ENCODE results near the gene SLC44A1. TPM values are rescaled to one million over a fixed set of nuclear protein-coding genes. Genes with fewer than 3 reads are reported as not detected.

The SLC44A1 gene
- total and polyA plus RNA-seq, 2 of the 13 experiments (the other 11 are each of a cell fraction or from before 2014, with no cell fraction given): 21.4 to 40.8 TPM

DNA sequence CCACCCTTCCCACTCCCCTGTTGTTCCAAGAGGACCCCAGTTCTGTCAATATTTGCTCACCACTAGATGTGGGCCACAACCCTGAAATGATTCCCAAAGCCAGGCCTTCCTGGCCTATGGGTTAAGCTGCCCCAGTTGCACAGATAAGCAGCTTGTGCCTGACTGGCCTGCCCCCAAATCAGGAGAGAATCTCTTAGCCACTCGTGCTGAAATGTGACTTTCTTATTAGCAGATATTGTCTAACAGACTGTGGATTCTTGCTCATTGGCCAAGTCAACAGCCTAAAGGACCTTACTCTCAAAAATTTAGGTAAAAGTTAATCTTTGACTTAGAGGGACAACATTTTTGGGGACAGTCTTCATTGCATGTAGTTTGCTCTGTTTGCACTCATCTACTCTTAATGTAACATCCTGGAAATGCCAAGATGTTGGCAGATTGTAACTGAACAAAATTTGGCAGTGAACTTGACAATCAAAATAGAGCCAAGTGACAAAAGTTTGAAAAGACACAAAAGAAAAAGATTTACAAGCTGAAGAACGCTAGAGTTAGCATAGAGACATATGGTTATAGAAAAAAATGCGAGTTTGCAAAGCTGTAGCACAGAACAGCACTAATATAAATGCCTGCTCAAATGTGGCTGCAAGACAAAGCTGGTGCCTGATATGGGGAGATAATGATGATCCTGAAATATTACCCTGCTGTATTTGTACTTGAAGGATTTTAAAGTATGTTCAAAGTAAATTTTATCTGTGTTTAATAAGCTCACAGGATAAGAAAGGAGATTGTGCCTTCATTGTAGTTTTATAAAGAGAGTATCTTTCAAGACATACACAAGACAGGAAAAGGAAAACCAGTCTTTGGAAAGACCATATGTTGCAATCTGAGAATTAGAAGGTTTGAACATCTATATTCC is 174.4 kb downstream of the SLC44A1 start (continued):
- TF ChIP-seq TRAFD1 (CRISPR knock-in tag; IDR thresholded peaks at IDR 0.05; ENCODE audit: borderline replicate concordance) (no peak), ZFP62 (CRISPR knock-in tag; IDR thresholded peaks at IDR 0.05) (no peak), MYPOP (CRISPR knock-in tag; IDR thresholded peaks at IDR 0.05) (peak; percentile 55; the same call in 1 of the 2 replicates), POGZ (CRISPR knock-in tag; IDR thresholded peaks at IDR 0.05) (peak; percentile 84), ARNT2 (CRISPR knock-in tag; IDR thresholded peaks at IDR 0.05; ENCODE audit: low read depth) (0 out of 2 replicates have a peak, but pooled peaks have one; percentile 46), ZNF280D (CRISPR knock-in tag; IDR thresholded peaks at IDR 0.05) (no peak), ZSCAN5A (CRISPR knock-in tag; IDR thresholded peaks at IDR 0.05; ENCODE audit: borderline replicate concordance) (peak; percentile 68; the same call in 1 of the 2 replicates), ZNF746 (CRISPR knock-in tag; IDR thresholded peaks at IDR 0.05) (no peak), ZNF275 (CRISPR knock-in tag; IDR thresholded peaks at IDR 0.05; ENCODE audit: borderline replicate concordance) (no peak)
- TF ChIP-seq, protein P1, sequence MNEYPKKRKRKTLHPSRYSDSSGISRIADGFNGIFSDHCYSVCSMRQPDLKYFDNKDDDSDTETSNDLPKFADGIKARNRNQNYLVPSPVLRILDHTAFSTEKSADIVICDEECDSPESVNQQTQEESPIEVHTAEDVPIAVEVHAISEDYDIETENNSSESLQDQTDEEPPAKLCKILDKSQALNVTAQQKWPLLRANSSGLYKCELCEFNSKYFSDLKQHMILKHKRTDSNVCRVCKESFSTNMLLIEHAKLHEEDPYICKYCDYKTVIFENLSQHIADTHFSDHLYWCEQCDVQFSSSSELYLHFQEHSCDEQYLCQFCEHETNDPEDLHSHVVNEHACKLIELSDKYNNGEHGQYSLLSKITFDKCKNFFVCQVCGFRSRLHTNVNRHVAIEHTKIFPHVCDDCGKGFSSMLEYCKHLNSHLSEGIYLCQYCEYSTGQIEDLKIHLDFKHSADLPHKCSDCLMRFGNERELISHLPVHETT (CRISPR knock-in tag; conservative IDR thresholded peaks at IDR 0.05): no peak
- TF ChIP-seq, protein P2, sequence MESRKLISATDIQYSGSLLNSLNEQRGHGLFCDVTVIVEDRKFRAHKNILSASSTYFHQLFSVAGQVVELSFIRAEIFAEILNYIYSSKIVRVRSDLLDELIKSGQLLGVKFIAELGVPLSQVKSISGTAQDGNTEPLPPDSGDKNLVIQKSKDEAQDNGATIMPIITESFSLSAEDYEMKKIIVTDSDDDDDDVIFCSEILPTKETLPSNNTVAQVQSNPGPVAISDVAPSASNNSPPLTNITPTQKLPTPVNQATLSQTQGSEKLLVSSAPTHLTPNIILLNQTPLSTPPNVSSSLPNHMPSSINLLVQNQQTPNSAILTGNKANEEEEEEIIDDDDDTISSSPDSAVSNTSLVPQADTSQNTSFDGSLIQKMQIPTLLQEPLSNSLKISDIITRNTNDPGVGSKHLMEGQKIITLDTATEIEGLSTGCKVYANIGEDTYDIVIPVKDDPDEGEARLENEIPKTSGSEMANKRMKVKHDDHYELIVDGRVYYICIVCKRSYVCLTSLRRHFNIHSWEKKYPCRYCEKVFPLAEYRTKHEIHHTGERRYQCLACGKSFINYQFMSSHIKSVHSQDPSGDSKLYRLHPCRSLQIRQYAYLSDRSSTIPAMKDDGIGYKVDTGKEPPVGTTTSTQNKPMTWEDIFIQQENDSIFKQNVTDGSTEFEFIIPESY (CRISPR knock-in tag; IDR thresholded peaks at IDR 0.05): peak; percentile 29; the same call in 1 of the 2 replicates
